Stimulated activated CD8-positive, alpha-beta memory T cell treated with anti-CD3 and anti-CD28 coated beads, Interleukin-15, amount 100 ng/mL, for 1 hour (primary cell): Measurements from ENCODE around the gene B3GALT5.

Experiments
- DNase-seq: peaks from one replicate; pipeline ENCODE4 v3.0.0-alpha.2; 2020; ENCODE audit warnings: low read depth

The B3GALT5 gene

DNA sequence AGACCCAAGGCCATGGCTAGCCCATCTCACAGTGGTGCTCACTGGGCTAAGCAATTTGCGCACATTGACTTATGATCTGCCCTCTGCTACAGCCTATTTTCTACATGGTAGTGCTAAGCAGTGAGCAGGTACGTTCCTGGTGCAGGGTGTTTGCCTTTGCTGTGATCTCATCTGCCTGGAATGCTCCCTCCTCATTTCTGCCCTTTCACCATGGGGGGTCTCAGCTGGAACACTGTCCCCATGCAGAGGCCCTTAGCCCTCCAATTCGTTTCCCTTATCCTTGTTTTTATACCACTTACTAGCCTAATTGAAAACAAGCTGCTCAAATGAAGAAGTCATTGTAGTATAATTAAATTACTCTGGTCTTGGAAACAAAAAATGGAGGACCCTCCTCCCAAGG lies 2.0 kb upstream of the B3GALT5 start:
- no peak for DNase-seq

DNA sequence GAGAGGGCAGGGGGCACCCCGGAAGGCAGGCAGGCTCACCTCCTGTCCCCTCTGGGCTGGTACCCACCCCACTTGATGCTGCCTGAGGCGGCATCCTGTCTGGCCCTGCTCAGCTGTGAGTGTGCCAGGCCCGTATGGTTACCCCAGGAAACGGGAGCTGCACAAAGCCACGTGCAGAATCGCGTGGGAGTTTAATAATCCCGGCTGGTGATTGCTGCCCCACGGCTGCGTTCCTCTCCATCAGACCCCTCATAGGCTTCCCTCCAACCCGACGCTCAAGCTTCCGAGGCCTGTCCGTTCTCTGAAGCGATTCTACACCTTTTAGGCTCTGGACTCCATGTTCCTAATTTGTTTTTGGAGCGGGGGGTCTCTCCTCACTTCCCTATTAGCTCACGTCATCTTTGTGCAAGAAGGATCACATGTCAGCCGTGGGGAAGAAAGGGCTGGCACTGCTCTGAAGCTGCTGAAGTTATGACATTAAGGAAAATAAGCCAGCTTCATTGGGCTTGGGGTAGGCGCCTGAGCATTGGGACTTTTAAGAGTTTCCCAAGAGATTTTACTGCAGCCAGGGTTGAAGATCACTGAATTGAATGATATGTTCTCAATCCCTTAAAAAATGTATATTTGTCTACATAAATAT lies 1.1 kb upstream of the B3GALT5 start:
- DNase-seq, result no peak

DNA sequence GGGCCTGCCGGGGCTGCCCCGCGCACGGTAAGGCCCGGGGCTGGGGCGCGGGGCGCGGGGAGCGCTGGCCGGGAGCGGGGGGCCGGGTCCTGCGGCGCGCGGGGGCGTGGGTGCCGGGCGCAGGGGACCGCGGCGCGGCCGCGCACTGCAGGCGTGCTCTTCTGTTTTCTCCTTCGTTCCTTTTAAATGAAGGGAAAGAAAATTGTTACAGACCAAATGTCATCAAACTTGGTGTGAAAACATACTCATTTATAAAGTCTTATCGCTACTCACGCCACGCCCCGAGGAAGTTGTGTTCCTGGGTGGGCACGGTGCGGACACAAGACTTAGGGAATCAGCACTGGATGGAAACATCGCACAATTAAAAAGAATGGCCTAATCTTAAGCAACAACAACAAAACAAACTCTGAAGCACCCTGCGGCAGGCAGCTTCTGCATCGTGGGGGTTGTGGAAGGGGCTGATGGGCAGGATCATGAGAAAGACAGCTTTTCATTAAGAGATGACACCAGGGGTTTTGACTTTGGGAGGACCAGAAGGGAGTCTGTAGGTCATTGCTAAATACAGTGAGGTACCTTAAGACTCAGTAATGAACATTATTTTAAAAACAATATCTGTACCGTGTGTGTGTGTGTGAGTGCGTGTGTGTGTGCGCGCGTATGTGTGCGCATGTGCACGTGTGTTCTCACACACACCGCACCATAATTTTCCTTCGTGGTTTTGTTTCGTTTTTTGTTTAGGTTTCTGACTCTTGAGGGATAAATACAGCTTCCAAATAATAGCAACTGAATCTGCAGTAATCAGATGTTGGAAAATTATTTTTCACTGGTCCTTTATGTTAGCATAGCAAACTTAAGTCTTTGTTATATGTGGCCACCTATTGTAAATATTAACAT lies 548 bp downstream of the B3GALT5 start:
- DNase-seq, result no peak

DNA sequence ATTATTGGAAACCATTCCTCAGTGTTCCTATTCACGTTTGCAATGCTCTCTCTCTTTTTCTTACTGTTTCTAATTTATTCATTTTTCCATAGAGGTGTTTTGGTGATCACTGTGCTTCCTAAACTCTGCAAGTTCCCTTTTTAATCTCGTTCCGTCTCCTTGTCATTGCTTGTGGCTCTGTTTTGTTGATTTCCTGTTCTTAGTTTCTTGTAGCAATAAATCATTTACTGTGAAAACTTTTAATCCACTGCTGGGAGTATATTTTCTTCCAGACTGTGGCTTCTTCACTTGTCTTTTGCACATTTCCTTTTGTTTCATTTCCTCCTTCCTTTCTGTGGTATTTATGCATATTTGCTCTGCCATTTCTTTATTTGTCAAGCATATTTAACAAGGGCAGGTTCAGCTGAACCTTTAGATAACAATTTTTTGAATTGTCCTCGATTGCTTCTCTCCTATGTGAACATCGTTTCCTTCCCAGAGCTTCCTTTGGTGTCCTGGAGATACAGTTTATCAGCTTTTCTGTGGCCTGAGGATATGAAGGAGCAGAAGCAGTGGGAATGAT lies 3.6 kb downstream of the B3GALT5 start:
- no peak for DNase-seq

DNA sequence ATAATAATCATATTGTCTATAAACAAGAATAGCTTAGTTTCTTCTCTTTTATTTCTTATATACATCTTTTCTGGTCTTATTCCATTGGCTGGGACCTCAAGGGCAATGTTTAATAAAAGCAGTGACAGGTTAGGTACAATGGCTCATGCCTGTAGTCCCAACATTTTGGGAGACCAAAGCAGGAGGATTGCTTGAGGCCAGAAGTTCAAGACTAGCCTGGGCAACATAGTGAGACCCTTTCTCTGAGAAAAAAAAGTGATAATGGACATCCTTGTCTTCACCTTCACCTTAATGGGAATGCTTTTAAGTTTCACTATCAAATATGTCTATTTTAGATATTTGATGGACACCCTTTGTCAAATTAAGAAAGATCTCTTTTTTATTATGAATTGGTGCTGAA lies 8.1 kb downstream of the B3GALT5 start:
- no peak for DNase-seq

DNA sequence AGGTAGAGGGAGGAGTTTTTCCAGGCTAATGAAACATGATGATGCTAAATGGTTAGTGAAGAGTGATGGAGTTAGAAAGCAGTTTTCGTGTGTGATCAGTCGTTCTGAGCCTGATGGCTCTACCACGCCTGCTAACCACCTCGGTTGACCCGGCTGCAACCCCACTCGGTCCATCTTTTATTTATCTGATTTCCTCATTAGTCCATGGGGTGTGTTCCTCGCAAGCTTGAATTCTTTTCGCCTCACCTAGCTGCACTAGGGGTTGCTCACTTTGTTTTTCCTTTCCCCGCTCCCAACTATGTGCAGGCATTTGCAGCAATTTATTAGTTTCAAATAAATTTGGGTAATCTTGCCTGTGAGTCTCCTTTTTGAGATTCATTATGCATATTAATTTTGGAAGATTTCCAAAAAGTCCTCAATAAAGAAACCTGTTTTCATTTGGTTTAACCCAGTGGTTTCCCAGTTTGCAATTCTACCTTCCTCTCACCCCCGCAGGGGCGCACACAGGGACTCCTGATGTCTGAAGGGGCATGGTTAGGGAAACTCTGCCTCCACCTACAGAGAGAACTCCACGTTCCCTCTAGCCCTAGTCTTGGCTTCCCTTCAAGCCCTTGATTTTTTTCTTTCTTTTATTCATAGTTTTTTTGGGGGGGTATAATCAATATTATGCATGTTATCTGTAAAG lies 12.6 kb downstream of the B3GALT5 start:
- DNase-seq, result no peak

DNA sequence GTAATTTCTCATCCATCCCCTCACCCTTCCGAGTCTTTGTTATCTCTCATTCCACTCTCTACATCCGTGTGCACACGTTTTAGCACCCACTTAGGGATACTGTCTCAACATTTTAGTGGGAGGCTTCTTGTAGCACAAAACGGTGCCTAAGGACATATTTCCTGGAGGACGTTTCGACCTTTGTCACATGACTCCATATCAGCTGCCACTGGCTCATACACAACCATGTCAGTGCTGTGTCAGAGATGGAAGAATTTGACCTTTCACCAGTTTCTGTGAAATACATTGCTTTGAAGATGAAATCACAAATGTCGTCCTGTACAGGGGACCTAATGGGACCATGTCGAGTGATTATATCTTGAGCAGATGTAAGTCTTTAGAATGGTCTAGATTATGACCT lies 15.6 kb downstream of the B3GALT5 start:
- no peak for DNase-seq

DNA sequence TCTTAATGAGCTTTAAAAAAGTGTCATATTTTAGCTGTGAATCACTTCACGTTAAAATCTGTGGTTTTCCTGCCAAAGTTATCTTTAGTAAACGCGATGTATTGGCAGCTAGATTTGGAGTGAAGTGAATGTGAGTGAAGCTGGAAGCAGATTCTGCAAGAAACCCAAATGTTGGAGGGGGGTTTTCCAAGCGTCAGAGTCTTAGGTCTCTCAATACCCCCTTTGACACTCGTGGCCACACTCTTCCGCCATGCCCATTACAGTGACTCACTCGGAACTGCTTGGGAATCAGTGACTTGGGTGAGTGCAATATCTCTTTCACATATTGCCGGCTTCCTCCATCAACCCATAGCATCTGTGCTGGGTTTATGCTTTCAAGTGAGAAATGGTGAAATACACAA lies 17.5 kb downstream of the B3GALT5 start:
- DNase-seq, result no peak

DNA sequence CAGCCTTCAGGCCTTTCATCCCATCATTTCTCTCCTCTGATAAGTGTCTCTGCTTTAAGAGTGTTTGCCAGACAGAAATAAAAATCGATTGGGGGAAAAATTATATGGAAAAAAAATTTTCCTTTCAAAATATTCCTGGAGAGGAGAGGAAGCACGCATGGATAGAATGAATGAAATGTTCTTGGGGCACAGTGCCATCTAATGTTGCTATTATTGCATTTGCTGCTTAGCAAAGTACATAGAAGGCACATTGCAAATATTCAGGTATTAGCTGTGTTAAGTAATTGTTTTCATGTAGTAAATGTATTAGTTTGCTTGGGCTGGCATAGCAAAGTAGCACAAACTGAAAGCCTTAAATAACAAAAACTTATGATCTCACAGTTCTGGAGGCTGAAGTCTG lies 18.1 kb downstream of the B3GALT5 start:
- no peak for DNase-seq

DNA sequence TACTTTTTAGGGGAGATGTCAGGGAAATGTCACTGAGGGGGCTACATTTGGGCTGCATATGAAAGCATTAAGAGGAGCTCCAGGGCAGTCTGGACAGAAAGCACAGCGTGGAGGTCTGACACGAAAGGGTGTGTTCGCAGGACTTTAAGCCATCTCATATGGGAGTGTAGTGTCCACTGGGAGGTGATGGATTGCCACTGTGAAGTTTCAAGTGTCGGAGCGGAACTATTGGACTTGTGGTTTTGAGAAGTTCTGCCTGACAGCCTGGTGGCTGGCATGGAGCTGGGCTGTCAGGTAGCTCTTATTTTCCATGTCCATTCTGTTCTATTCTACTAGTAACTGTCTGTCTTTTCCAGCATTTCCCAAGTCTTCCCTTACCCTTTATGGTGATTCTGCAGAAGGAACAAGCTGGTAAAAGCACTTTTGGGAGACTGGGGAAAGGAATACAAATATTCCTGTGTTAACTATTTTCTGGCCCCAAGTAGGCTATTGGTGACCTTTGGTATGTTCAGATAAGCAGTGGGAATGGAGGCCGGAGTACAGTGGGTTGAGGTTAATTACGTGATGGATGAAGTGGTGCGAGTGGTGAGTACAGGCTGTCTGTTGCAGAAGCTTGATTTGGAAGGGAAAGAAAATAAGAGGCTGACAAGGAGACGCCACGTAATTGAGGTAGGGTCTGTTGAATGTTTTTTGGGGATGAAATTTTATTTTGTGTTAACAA lies 19.3 kb downstream of the B3GALT5 start:
- DNase-seq, result no peak

DNA sequence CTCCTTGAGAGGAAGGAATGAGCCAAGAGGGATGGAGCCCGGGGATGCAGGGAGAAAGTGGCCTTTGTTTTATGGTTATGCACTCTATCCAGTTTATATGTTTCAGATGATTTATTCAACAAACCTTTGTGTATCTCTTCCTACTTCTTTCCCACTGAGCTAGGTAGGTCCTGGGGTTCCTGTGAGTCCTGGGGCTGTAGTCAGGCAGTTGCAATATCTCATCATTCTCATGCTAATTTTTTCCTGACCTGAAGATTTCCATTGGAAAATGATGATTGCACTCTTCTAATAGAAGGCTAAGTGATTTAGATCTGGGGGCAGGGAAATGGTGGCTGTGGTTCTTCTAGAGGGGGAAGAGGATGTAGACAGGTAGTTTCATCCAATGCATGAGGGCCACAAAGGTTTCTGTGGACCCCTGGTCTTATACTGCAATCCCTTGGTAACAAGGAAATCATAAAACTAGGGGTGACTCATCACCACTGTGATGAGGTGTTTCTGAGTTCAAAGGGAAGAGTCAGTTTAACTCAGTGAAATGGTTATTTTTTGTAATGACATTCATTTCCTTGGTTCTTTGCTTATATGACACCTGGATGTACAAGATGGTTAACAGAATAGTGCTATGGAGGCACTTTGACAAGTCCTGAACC lies 20.2 kb downstream of the B3GALT5 start:
- DNase-seq, result no peak

DNA sequence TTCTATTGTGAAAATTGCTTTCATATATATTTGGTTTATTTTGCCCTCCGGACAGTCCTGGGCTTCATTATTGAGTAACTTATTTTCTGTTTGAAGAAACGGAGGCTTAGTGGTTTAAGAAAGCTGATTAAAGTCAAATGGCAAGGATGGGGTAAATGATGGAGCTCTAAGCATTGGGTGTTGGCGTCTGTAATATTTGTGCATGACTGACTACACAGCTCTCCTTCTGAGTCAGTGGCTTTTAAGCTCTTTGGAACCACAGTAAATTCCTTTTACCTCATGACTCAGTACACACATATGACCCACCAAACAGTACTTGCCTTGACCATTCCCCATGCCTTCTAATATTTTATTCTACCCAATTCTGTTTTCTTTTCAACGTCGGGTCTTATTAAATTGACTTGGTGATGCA lies 21.0 kb downstream of the B3GALT5 start:
- no peak for DNase-seq

DNA sequence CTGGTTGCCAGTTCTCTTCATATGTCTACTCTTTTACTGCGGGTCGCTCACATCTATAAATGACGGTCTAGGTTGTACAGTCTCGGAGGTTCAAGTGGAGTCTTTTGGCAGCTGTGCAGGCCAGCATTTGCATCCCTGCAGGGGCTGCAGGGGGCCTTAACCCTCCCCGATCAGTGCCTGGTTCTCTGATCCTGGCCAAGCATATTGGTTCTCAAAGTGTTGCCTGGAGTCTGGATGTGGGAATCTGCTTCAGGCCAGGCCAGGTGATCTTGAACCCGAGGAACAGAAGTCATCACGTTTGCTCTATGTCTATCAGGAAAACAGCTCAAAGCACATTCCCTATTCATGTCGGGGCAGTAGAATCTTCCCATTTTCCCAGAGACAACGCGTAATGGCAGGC lies 21.8 kb downstream of the B3GALT5 start:
- DNase-seq, result no peak

DNA sequence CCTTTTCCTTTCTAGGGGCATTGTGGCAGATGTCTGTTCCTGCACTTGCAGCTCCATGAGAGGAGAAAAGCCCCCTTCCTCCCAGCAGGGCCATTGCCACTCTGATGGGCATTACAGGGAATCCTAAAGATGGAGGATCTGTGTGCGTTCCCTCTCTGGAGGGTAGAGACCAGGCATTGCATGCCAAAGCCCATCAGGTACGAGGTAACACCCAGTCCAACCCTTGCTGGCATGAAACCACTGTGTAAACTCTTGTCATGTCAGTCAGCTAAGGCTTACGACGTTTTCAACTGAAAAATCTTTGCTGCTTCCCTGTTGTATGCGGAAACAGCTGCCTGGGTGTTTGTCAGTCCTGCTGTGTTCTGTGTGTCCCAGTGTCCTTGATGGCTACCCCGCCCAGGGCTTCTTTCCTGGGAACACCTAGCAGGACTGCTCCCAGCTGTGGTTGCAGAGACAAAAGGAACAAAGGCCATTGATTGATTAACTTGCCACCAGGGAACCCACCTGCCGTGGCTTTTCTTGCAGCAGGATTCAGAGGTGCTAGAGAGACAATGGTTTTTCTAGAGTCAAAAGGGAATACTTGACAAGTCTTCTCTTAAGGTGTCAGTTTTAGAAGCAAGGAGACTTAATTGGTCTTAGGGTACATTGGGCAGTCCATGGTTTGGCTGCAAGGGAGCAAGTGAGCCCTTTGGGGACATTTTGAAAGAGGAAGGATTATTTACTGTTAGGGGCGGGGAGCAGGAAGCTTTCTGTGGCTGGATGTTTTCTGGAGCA lies 24.6 kb downstream of the B3GALT5 start:
- no peak for DNase-seq

DNA sequence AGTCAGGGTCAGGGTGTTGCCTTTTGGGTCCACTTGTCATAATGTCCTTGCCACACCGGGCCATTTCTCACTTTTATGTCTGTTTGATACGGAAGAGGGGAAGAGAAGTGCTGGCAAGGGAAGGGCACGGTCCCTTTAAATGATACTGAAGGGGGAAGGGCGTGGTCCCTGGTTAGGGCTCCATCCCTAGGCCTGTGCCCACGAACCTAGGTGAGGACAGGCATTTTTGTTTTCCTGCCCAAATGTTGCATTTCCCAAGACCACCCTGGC lies 25.2 kb downstream of the B3GALT5 start:
- DNase-seq, result no peak

DNA sequence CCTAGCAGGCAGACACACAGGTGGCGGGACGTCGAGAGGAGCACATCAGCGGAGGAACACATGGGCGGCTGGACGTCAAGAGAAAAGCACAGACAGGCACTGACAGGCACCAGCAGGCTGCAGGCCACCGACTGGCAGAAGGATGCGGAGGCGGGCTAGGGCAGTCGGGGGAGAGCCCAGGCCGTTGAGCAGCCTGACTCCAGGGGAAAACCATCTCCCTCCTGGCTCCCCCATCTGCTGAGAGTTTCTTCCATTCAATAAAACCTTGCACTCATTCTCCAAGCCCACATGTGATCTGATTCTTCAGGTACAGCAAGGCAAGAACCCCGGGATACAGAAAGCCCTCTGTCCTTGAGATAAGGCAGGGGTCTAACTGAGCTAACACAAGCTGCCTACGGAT lies 25.5 kb downstream of the B3GALT5 start:
- DNase-seq, result no peak

DNA sequence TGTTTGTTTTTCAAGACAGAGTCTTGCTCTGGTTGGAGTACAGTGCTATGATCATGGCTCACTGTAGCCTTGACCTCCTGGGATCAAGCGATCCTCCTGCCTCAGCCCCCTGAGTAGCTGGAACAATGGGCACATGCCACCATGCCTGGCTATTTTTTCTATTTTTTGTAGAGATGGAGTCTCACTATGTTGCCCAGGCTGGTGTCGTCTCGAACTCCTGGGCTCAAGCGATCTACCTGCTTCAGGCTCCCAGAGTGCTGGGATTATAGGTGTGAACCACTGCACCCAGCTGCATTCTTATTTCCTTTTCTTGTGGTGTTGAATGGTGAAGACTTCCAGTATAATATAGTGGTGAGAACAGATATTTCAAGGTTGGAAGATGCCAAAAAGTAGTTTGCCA lies 28.0 kb downstream of the B3GALT5 start:
- no peak for DNase-seq

DNA sequence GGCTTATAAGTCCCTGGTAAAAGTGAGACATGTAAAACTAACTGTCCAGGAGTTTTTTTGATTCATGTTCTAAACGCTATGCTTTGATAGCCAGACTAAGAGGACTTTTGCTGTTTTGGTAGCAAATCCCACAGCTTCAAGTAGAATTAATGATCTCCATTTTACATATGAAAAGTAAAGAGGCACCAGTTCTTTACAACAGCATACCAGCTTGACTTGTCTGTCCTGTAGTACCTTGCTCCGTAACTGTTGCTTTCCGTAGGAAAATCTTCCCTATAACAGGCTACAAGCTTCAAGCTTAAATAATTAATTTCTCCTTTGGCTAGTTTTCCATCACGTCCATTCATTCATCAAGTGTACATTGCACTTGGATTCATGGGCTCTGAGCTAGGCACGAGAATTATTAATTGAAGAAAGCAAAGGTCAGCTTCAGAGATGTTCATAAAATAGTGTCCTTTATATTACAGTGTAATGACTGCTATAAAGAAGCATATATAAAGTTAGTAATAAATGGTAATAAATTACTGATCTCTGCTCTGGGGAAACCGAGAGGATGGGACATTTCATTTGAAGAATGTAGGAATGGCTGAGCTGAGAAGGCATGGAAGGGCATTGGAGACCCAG lies 29.2 kb downstream of the B3GALT5 start:
- DNase-seq, result no peak

DNA sequence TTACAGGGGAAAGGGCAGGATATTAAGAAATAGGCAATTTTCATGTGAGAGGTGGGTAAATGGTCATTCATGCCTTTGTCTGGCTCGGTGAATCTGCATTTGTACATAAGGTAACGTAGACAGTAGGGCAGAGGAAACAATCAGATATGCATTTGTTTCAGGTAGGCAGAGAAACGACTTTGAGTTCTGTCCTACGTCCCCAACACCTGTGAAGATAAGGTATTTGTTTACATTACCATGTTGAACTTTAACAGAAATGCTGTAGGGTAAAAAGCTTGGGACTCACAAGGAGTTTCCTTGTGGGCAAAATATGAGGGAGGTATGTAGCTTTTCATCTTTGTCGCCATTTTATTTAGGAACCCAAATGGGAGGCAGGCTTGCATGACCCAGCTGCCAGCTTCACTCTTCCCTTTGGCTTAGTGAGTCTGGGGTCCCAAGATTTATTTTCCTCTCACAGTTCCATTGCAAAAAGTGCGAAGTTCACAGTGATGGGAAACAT lies 31.4 kb downstream of the B3GALT5 start:
- no peak for DNase-seq

DNA sequence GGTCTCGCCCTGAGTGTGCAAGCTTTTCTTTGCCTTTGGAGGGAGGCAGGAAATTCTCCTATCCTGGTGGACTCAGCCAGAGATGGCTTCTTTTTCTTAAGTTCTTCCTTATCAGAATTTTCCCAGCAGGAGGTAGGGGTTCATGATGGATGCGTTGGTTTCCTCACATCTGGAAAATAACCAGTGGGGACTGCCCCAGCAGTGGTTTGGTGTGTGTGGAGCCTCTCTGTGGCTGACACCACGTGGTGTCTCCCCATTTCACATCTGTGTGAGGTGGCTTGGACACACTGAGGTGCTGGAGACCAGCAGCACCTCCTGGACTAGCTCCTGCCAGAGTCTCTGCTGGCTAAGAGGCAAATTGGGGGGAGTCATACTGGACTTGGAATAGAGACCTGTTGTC lies 32.6 kb downstream of the B3GALT5 start:
- DNase-seq, result no peak
